Measurements from ENCODE around the gene KRT2.

DNA sequence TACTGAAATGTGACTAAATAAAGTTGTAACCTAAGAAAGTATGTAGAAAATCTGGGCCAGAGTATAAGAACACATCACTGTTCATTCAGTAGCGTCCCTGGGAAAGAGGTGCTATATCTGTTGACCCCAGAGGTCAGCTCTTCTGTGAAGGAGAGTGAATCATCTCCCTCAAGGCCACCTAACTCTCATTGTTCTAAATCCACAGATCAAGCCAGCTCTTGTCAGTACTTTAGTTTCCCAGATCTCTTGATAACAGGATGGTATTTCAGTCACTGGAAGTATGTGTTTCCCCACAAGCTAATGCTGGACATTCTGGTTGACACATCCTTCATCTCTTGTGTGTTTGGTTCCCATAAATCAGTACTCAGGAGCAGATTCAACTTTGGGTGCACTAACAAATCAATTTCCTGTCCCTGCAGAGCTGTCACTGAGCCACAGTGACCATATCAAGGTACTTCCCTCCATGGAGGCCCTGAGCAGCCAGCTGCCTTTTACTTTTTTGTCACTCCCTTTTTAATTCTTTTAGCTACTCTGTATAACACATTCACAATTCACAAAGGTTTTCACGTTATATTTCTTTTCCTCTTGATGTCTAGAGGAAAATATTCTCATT, 20.4 kb upstream of the KRT2 start:
- TF ChIP-seq POLR2A (IDR thresholded peaks at IDR 0.05) = no peak
- TF ChIP-seq, protein P1, sequence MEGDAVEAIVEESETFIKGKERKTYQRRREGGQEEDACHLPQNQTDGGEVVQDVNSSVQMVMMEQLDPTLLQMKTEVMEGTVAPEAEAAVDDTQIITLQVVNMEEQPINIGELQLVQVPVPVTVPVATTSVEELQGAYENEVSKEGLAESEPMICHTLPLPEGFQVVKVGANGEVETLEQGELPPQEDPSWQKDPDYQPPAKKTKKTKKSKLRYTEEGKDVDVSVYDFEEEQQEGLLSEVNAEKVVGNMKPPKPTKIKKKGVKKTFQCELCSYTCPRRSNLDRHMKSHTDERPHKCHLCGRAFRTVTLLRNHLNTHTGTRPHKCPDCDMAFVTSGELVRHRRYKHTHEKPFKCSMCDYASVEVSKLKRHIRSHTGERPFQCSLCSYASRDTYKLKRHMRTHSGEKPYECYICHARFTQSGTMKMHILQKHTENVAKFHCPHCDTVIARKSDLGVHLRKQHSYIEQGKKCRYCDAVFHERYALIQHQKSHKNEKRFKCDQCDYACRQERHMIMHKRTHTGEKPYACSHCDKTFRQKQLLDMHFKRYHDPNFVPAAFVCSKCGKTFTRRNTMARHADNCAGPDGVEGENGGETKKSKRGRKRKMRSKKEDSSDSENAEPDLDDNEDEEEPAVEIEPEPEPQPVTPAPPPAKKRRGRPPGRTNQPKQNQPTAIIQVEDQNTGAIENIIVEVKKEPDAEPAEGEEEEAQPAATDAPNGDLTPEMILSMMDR (IDR thresholded peaks at IDR 0.05) = no peak

Measured in Peyer's patch (tissue), 4 donors.